ENCODE measurements around the gene PIGZ.

PIGZ gene

GRCh38 chr3:197001972-197002700 is 33.5 kb upstream of the PIGZ start:
- no peak for DNase-seq

GRCh38 chr3:197001106-197001971 is 32.7 kb upstream of the PIGZ start:
- no peak for DNase-seq

GRCh38 chr3:197000211-197000610 is 31.6 kb upstream of the PIGZ start:
- DNase-seq, result no peak

- no peak for DNase-seq
These were observed 30.5 kb upstream of the PIGZ start for GRCh38 chr3:196998966-196999760.

- no peak for DNase-seq
These were observed 28.7 kb upstream of the PIGZ start for GRCh38 chr3:196997311-196997710.

- DNase-seq, result no peak
These were observed 28.0 kb upstream of the PIGZ start for GRCh38 chr3:196996454-196997265.

- DNase-seq, result no peak
These were observed 27.2 kb upstream of the PIGZ start for GRCh38 chr3:196995646-196996355.

- DNase-seq, result no peak
These were observed 26.4 kb upstream of the PIGZ start for GRCh38 chr3:196995027-196995426.

- DNase-seq, result no peak
These were observed 25.4 kb upstream of the PIGZ start for GRCh38 chr3:196994056-196994455.

- DNase-seq, result no peak
These were observed 23.9 kb upstream of the PIGZ start for GRCh38 chr3:196992461-196993065.

- no peak for DNase-seq
These were observed 23.2 kb upstream of the PIGZ start for GRCh38 chr3:196991581-196992460.

GRCh38 chr3:196990601-196991007 is 22.0 kb upstream of the PIGZ start:
- DNase-seq, result no peak

GRCh38 chr3:196989721-196990262 is 21.2 kb upstream of the PIGZ start:
- DNase-seq, result no peak

GRCh38 chr3:196988241-196989029 is 19.8 kb upstream of the PIGZ start:
- no peak for DNase-seq

GRCh38 chr3:196987022-196987421 is 18.4 kb upstream of the PIGZ start:
- no peak for DNase-seq

GRCh38 chr3:196985954-196986885 is 17.6 kb upstream of the PIGZ start:
- no peak for DNase-seq

- no peak for DNase-seq
These were observed 16.7 kb upstream of the PIGZ start for GRCh38 chr3:196985298-196985697.

- DNase-seq, result no peak
These were observed 14.6 kb upstream of the PIGZ start for GRCh38 chr3:196983186-196983585.

Measured in stimulated activated CD8-positive, alpha-beta memory T cell treated with anti-CD3 and anti-CD28 coated beads, Interleukin-4, amount 100 ng/mL, for 48 hours (primary cell).